Fibroblast of the aortic adventitia (primary cell): Measurements from ENCODE around the gene TIMP2. TPM values are rescaled to one million over a fixed set of nuclear protein-coding genes. Genes with fewer than 3 reads are reported as not detected.

Source experiments
- DNase-seq: peaks from one replicate; pipeline ENCODE4 v3.0.0-alpha.2; 2010; ENCODE audit warnings: low read depth
- H3K4me3 ChIP-seq: 2 replicates; pipeline ENCODE4 v1.5.1; 2011; ENCODE audit warnings: low read depth, mild to moderate bottlenecking, control low read depth, low read length, moderate library complexity
- CTCF ChIP-seq: IDR thresholded peaks from 2 replicates; pipeline ENCODE4 v1.5.1; 2011; ENCODE audit warnings: mild to moderate bottlenecking, low read length, control low read depth, inconsistent platforms; ENCODE audit not compliant: insufficient read depth
- total RNA-seq: library from RNA; depleted of rRNA; stranded (reverse); fragments of >200 nt; gene quantifications from 2 replicates; pipeline ENCODE4 v1.2.3, GENCODE V29; 2012; ENCODE audit warnings: low replicate concordance

Gene TIMP2
- total RNA-seq, 1 donor, result 180 TPM

- DNase-seq, result no peak
- no peak for TF ChIP-seq CTCF
- H3K4me3 ChIP-seq, result no peak overlapping the region
These were observed 70.7 kb downstream of the TIMP2 start for GRCh38 chr17:78854508-78854907.

- no peak overlapping the region for H3K4me3 ChIP-seq
- TF ChIP-seq CTCF, result no peak
- DNase-seq, result no peak
These were observed 71.2 kb downstream of the TIMP2 start for GRCh38 chr17:78853926-78854394.

- H3K4me3 ChIP-seq, result no peak overlapping the region
- no peak for DNase-seq
- no peak for TF ChIP-seq CTCF
These were observed 72.5 kb downstream of the TIMP2 start for GRCh38 chr17:78852709-78853121.

- no peak for DNase-seq
- H3K4me3 ChIP-seq, result no peak overlapping the region
- no peak for TF ChIP-seq CTCF
These were observed 76.2 kb downstream of the TIMP2 start for GRCh38 chr17:78849026-78849425.

- DNase-seq, result no peak
- no peak for TF ChIP-seq CTCF
- H3K4me3 ChIP-seq, result no peak overlapping the region
These were observed 78.1 kb downstream of the TIMP2 start for GRCh38 chr17:78847052-78847451.

GRCh38 chr17:78844301-78845005, 80.7 kb downstream of the TIMP2 start:
- peak; percentile 27 for DNase-seq
- H3K4me3 ChIP-seq, result no peak overlapping the region
- no peak for TF ChIP-seq CTCF

GRCh38 chr17:78842881-78843565, 82.2 kb downstream of the TIMP2 start:
- H3K4me3 ChIP-seq, result no peak overlapping the region
- TF ChIP-seq CTCF, result peak; percentile 65
- peak; percentile 37 for DNase-seq
